Activated CD8-positive, alpha-beta T cell treated with anti-CD3 and anti-CD28 coated beads for 36 hours (primary cell): ENCODE measurements around the gene SOX2. TPM values are rescaled to one million over a fixed set of nuclear protein-coding genes. Genes with fewer than 3 reads are reported as not detected.

Source experiments
- ATAC-seq: fragments of 200-7000 bp; cut with Tn5 transposase; one replicate; pipeline ENCODE4 v1.10.0; 2021; ENCODE audit warnings: mild to moderate bottlenecking, moderate library complexity
- CTCF ChIA-PET: fragments of 350-600 bp; sonication (Branson Sonifier 250); formaldehyde crosslinking; loops from one replicate; lab custom pipeline; 2021; ENCODE audit warnings: antibody characterized with exemption; lab: Charles Lee
- POLR2A ChIA-PET: fragments of 350-600 bp; sonication (Branson Sonifier 250); formaldehyde crosslinking; loops from one replicate; lab custom pipeline; 2021; ENCODE audit warnings: antibody characterized with exemption; lab: Charles Lee
- DNase-seq: peaks from one replicate; pipeline ENCODE4 v3.0.0-alpha.2; 2020
- H3K27ac Mint-ChIP-seq: one replicate; pipeline ENCODE4 v1.8.0; 2021; ENCODE audit warnings: mild to moderate bottlenecking, mixed read lengths
- H3K27me3 Mint-ChIP-seq: one replicate; pipeline ENCODE4 v1.8.0; 2021; ENCODE audit warnings: mixed read lengths
- H3K36me3 Mint-ChIP-seq: one replicate; pipeline ENCODE4 v1.8.0; 2021; ENCODE audit warnings: low read depth, mixed read lengths
- H3K4me1 Mint-ChIP-seq: one replicate; pipeline ENCODE4 v1.8.0; 2021; ENCODE audit warnings: low read depth, mixed read lengths
- H3K4me3 Mint-ChIP-seq: one replicate; pipeline ENCODE4 v1.8.0; 2021; ENCODE audit warnings: mild to moderate bottlenecking, moderate library complexity, mixed read lengths
- H3K9me3 Mint-ChIP-seq: one replicate; pipeline ENCODE4 v1.8.0; 2021; ENCODE audit warnings: mixed read lengths
- intact Hi-C: fragments of 100-400 bp; cut with micrococcal nuclease; formaldehyde crosslinking; loops from one replicate; pipeline ENCODE4 v1.10.0; 2022
- total RNA-seq, 2 experiments: library from RNA; stranded (reverse); gene quantifications; one replicate each; pipeline ENCODE4 v1.2.3, GENCODE V29; 2021
- TF ChIP-seq, protein P1 (sequence below): fragments of 200-600 bp; IDR thresholded peaks from one replicate; pipeline ENCODE4 v1.8.0; 2022; ENCODE audit warnings: antibody characterized with exemption, mild to moderate bottlenecking

SOX2 gene
- total RNA-seq, 2 experiments from 2014 or later: not detected

- CTCF ChIA-PET: no interaction called here
- intact Hi-C loops: no loop called here
Observed at GRCh38 chr3:181690769-181691168, 21.0 kb upstream of the SOX2 start.

GRCh38 chr3:181691901-181692300 is 19.8 kb upstream of the SOX2 start:
- ATAC-seq (no peak), DNase-seq (no peak)
- ChIA-PET CTCF (no interaction called here), POLR2A (no interaction called here)
- Mint-ChIP-seq H3K27me3 (peaks cover 27% of the 10 kb centered on the region), H3K4me1 (peaks cover 8% of the 10 kb centered on the region), H3K9me3 (no peaks in the 10 kb centered on the region), H3K27ac (no peak overlapping the region), H3K36me3 (no peaks in the 10 kb centered on the region), H3K4me3 (no peak overlapping the region)
- TF ChIP-seq, protein P1, sequence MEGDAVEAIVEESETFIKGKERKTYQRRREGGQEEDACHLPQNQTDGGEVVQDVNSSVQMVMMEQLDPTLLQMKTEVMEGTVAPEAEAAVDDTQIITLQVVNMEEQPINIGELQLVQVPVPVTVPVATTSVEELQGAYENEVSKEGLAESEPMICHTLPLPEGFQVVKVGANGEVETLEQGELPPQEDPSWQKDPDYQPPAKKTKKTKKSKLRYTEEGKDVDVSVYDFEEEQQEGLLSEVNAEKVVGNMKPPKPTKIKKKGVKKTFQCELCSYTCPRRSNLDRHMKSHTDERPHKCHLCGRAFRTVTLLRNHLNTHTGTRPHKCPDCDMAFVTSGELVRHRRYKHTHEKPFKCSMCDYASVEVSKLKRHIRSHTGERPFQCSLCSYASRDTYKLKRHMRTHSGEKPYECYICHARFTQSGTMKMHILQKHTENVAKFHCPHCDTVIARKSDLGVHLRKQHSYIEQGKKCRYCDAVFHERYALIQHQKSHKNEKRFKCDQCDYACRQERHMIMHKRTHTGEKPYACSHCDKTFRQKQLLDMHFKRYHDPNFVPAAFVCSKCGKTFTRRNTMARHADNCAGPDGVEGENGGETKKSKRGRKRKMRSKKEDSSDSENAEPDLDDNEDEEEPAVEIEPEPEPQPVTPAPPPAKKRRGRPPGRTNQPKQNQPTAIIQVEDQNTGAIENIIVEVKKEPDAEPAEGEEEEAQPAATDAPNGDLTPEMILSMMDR: no peak
- intact Hi-C loops: no loop called here

More at GRCh38 chr3:181690769-181691168, 21.0 kb upstream of the SOX2 start:
- POLR2A ChIA-PET: no interaction called here
- Mint-ChIP-seq H3K4me3 (no peak overlapping the region), H3K27me3 (peaks cover 18% of the 10 kb centered on the region), H3K4me1 (peaks cover 4% of the 10 kb centered on the region), H3K27ac (no peak overlapping the region), H3K9me3 (no peaks in the 10 kb centered on the region), H3K36me3 (no peaks in the 10 kb centered on the region)
- DNase-seq: no peak
- ATAC-seq: no peak
- TF ChIP-seq, protein P1: no peak

- TF ChIP-seq, protein P1: no peak
- Mint-ChIP-seq H3K4me1 (peaks cover 9% of the 10 kb centered on the region), H3K9me3 (no peaks in the 10 kb centered on the region), H3K36me3 (no peaks in the 10 kb centered on the region), H3K27ac (no peak overlapping the region), H3K27me3 (peaks cover 33% of the 10 kb centered on the region), H3K4me3 (no peak overlapping the region)
- POLR2A ChIA-PET: no interaction called here
- DNase-seq (no peak), ATAC-seq (no peak)
- CTCF ChIA-PET: interaction anchor here (0.7 kb wide), 1 partner anchor 9 kb away, joined by 3 read pairs; no protein-coding TSS in a partner anchor
- intact Hi-C loops: no loop called here
Observed at GRCh38 chr3:181692311-181693145, 19.2 kb upstream of the SOX2 start.

DNA sequence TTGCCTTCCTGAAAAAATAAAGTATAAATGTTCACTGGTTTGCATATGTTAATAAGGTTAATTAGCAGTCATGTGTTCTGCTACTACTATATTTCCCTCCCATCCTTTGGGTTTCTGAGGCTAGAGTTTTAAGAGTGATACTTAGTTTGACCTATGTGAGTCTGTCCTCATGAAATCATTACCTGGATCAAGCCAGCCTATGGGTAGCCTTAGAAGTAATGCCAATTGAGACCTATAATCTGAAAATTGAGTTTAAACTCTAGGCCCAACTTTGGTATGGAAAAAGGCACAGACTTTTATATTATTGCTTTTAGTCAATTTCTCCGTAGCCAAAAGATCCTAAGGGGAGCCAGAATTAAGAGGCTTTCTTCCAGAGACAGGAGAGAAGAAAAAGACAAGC is 18.4 kb upstream of the SOX2 start:
- Mint-ChIP-seq H3K36me3 (no peaks in the 10 kb centered on the region), H3K4me3 (no peak overlapping the region), H3K27ac (no peak overlapping the region), H3K27me3 (peaks cover 39% of the 10 kb centered on the region), H3K4me1 (peaks cover 9% of the 10 kb centered on the region), H3K9me3 (no peaks in the 10 kb centered on the region)
- DNase-seq (no peak), ATAC-seq (no peak)
- TF ChIP-seq, protein P1: no peak
- intact Hi-C loops: no loop called here
- ChIA-PET CTCF (interaction anchor here (1.1 kb wide), 1 partner anchor 203 kb away, joined by 3 read pairs; no protein-coding TSS in a partner anchor), POLR2A (no interaction called here)
